Measurements from ENCODE around the gene GARIN3.

GARIN3 gene

GRCh38 chr5:157184117-157184670 is 18.1 kb upstream of the GARIN3 start:
- peaks cover 80% of the 10 kb centered on the region for H3K27me3 ChIP-seq (ENCODE audit: insufficient read depth, low read length)
- WGBS = 91% methylated on average over 8 of the region's 8 CpGs
- no peaks in the 10 kb centered on the region for H3K4me1 ChIP-seq (ENCODE audit: insufficient read depth, low read length)
- H3K9me3 ChIP-seq (ENCODE audit: insufficient read depth, low read depth, low read length) = no peaks in the 10 kb centered on the region
- H3K36me3 ChIP-seq (ENCODE audit: insufficient read depth, low read length) = no peaks in the 10 kb centered on the region
- H3K4me3 ChIP-seq (ENCODE audit: low read length) = no peak overlapping the region
- no peak overlapping the region for H3K27ac ChIP-seq (ENCODE audit: low read depth, low read length)
- no peak overlapping the region for H3K9ac ChIP-seq (ENCODE audit: low read depth, low read length)

DNA sequence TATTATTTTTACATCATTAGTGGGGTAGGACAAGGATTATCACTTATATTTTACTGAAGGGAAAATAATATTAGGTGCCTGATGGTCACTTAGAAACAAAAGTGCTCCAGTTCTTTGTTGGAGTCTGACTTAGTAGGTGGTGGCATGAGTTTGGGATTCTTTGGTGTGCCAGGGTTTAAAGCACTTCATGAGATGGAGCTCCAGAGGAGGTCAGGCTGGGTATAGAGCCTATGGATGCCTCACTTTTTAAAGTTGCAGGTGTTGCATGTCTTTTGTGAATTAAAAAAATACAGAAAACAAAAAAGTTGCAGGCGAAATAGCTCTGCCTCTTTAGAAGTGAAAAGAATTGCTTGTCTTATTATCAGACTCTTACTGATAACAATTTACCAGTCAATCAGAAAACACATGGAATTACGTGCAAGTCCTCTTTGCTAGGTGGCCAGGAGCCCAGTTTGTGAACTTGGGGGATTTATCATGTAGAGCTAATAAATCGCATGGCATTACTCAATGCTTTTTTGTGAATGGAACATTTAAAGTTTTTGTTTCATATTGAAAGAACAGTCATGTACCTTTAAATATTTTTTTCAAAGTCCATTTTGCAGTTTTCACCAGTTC is 16.2 kb upstream of the GARIN3 start:
- Histone ChIP-seq H3K36me3 (ENCODE audit: insufficient read depth, low read length) (no peaks in the 10 kb centered on the region), H3K27me3 (ENCODE audit: insufficient read depth, low read length) (peaks cover 61% of the 10 kb centered on the region), H3K4me1 (ENCODE audit: insufficient read depth, low read length) (no peaks in the 10 kb centered on the region), H3K27ac (ENCODE audit: low read depth, low read length) (no peak overlapping the region), H3K4me3 (ENCODE audit: low read length) (no peak overlapping the region), H3K9ac (ENCODE audit: low read depth, low read length) (no peak overlapping the region), H3K9me3 (ENCODE audit: insufficient read depth, low read depth, low read length) (no peaks in the 10 kb centered on the region)
- WGBS = 97% methylated on average over 3 of the region's 3 CpGs

- no peaks in the 10 kb centered on the region for H3K4me1 ChIP-seq (ENCODE audit: insufficient read depth, low read length)
- H3K4me3 ChIP-seq (ENCODE audit: low read length) = no peak within 1 kb of the TSS
- H3K36me3 ChIP-seq (ENCODE audit: insufficient read depth, low read length) = no peaks in the 10 kb centered on the region
- H3K27me3 ChIP-seq (ENCODE audit: insufficient read depth, low read length) = peaks cover 45% of the 10 kb centered on the region
- H3K27ac ChIP-seq (ENCODE audit: low read depth, low read length) = no peak within 1 kb of the TSS
- no peaks in the 10 kb centered on the region for H3K9me3 ChIP-seq (ENCODE audit: insufficient read depth, low read depth, low read length)
- 96% methylated on average over 8 of the region's 8 CpGs for WGBS
- H3K9ac ChIP-seq (ENCODE audit: low read depth, low read length) = no peak within 1 kb of the TSS
Measured at GRCh38 chr5:157180374-157181264, 14.6 kb upstream of the GARIN3 start, which contains the start of gene ITK. ITK (plus strand) TSS chr5:157180840; CDS start chr5:157180978, 138 bp downstream.

DNA sequence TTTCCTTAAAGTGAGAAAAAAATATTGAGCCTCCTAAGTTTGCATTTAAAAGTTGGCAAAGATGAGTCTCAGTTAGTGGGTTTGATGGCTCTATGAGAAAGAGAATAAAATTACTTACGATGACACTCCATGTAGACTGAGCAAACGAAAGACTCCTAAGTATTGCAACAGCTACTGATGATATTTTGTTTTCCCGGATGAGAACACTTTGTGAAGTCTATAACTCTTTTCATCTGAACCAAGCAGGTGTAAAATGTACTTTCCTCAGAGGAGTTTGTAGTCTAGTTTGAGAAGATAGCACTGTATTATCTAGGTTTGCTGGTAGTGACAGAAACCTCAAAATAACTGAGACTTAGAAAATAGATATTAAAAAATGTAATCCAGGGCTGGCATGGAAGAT is 12.9 kb upstream of the GARIN3 start:
- no peak overlapping the region for H3K9ac ChIP-seq (ENCODE audit: low read depth, low read length)
- H3K27ac ChIP-seq (ENCODE audit: low read depth, low read length) = no peak overlapping the region
- H3K4me3 ChIP-seq (ENCODE audit: low read length) = no peak overlapping the region
- H3K9me3 ChIP-seq (ENCODE audit: insufficient read depth, low read depth, low read length) = no peaks in the 10 kb centered on the region
- H3K4me1 ChIP-seq (ENCODE audit: insufficient read depth, low read length) = no peaks in the 10 kb centered on the region
- WGBS = 95% methylated on average over 3 of the region's 3 CpGs
- H3K27me3 ChIP-seq (ENCODE audit: insufficient read depth, low read length) = peaks cover 30% of the 10 kb centered on the region
- H3K36me3 ChIP-seq (ENCODE audit: insufficient read depth, low read length) = no peaks in the 10 kb centered on the region

DNA sequence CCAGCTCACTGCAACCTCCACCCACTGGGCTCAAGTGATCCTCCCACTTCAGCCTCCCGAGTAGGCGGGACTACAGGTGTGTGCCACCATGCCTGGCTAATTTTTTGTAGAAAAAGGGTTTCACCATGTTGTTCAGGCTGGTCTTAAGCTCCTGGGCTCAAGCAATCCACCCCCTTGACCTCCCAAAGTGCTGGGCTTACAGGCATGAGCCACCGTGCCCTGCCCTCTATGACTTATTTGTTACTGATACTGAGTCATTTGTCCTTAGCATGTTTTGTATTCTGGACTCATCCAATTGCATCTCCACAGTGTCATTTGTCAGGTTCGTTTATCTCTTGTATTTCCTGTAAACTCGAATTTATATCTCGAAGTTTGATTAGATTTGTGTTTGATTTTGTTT is 11.9 kb upstream of the GARIN3 start:
- Histone ChIP-seq H3K36me3 (ENCODE audit: insufficient read depth, low read length) (no peaks in the 10 kb centered on the region), H3K4me3 (ENCODE audit: low read length) (no peak overlapping the region), H3K9me3 (ENCODE audit: insufficient read depth, low read depth, low read length) (no peaks in the 10 kb centered on the region), H3K9ac (ENCODE audit: low read depth, low read length) (no peak overlapping the region), H3K27ac (ENCODE audit: low read depth, low read length) (no peak overlapping the region), H3K4me1 (ENCODE audit: insufficient read depth, low read length) (no peaks in the 10 kb centered on the region), H3K27me3 (ENCODE audit: insufficient read depth, low read length) (peaks cover 20% of the 10 kb centered on the region; the same call in 1 of the 2 replicates)
- 96% methylated on average over 6 of the region's 6 CpGs for WGBS

DNA sequence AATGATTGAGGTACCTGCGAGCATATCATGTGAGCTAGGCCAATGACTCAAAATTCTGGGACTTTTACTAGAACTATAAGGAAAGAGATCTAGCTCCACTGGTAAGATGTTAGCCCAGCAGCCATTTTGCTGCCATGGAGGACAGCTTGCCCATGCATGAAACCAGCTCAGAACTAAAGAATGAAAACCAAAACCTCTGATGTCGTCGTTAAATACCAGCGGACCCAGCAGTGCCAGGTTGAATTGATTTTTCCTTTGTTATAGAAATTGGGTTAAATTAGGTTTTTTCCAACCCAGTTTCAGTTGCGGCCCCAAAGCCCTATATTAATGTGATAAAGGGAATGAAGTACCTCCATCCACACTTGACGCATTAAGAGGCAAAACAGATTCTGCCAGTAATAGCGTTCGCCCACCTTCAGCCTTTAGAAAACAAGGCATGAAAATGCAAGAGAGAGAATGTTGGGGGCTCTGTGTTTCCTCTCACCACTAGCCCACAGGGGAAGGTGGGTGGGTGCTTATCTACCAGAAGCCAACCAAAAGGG is 9.1 kb upstream of the GARIN3 start:
- no peak overlapping the region for H3K4me3 ChIP-seq (ENCODE audit: low read length)
- H3K4me1 ChIP-seq (ENCODE audit: insufficient read depth, low read length) = no peaks in the 10 kb centered on the region
- H3K36me3 ChIP-seq (ENCODE audit: insufficient read depth, low read length) = no peaks in the 10 kb centered on the region
- no peak overlapping the region for H3K9ac ChIP-seq (ENCODE audit: low read depth, low read length)
- H3K9me3 ChIP-seq (ENCODE audit: insufficient read depth, low read depth, low read length) = no peaks in the 10 kb centered on the region
- H3K27ac ChIP-seq (ENCODE audit: low read depth, low read length) = no peak overlapping the region
- H3K27me3 ChIP-seq (ENCODE audit: insufficient read depth, low read length) = no peaks in the 10 kb centered on the region; the same call in 1 of the 2 replicates
- WGBS = 93% methylated on average over 8 of the region's 8 CpGs

DNA sequence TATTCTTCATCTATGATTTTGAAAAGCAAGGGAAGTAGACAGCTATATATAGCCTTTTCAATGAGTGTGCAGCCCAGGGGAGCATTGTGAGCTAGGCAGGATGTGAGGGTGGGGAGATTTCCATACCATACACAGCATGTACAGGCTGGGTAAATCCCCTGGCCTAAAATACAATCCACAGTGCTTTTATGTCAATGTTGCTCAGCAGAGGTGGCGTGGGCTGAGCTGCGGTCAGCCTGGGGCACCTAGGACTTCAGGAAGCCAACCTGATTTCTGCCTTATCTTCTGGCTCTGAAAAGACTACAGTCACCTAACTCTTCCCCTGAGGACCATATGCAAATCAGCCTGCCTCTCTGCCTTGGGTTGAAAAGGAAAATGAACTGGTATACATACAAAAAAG is 6.3 kb upstream of the GARIN3 start:
- H3K36me3 ChIP-seq (ENCODE audit: insufficient read depth, low read length) = no peaks in the 10 kb centered on the region
- WGBS = 88% methylated on average over 2 of the region's 2 CpGs
- H3K9ac ChIP-seq (ENCODE audit: low read depth, low read length) = no peak overlapping the region
- H3K27ac ChIP-seq (ENCODE audit: low read depth, low read length) = no peak overlapping the region
- no peaks in the 10 kb centered on the region for H3K4me1 ChIP-seq (ENCODE audit: insufficient read depth, low read length)
- no peak overlapping the region for H3K4me3 ChIP-seq (ENCODE audit: low read length)
- H3K9me3 ChIP-seq (ENCODE audit: insufficient read depth, low read depth, low read length) = no peaks in the 10 kb centered on the region
- no peaks in the 10 kb centered on the region for H3K27me3 ChIP-seq (ENCODE audit: insufficient read depth, low read length)

DNA sequence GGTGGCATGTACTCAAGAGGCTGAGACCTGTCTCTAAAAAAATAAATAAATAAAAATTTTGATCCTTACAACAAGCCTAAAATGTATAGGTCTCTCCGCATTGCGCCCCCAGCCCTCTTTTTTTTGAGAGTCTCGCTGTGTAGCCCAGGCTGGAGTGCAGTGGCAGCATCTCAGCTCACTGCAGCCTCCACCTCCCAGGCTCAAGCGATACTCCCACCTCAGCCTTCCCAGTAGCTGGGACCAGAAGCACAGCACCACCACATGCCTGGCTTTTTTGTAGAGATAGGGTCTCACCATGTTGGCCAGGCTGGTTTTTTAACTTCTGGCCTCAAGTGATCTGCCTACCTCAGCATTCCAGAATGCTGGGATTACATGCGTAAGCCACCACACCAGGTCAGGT is 2.2 kb upstream of the GARIN3 start:
- Histone ChIP-seq H3K27ac (ENCODE audit: low read depth, low read length) (no peak overlapping the region), H3K9me3 (ENCODE audit: insufficient read depth, low read depth, low read length) (no peaks in the 10 kb centered on the region), H3K9ac (ENCODE audit: low read depth, low read length) (no peak overlapping the region), H3K27me3 (ENCODE audit: insufficient read depth, low read length) (no peaks in the 10 kb centered on the region), H3K4me1 (ENCODE audit: insufficient read depth, low read length) (no peaks in the 10 kb centered on the region), H3K36me3 (ENCODE audit: insufficient read depth, low read length) (no peaks in the 10 kb centered on the region), H3K4me3 (ENCODE audit: low read length) (no peak overlapping the region)
- WGBS = 92% methylated on average over 5 of the region's 5 CpGs

- Histone ChIP-seq H3K9me3 (ENCODE audit: insufficient read depth, low read depth, low read length) (no peaks in the 10 kb centered on the region), H3K27me3 (ENCODE audit: insufficient read depth, low read length) (no peaks in the 10 kb centered on the region), H3K36me3 (ENCODE audit: insufficient read depth, low read length) (no peaks in the 10 kb centered on the region), H3K9ac (ENCODE audit: low read depth, low read length) (no peak overlapping the region), H3K4me3 (ENCODE audit: low read length) (no peak overlapping the region), H3K27ac (ENCODE audit: low read depth, low read length) (no peak overlapping the region), H3K4me1 (ENCODE audit: insufficient read depth, low read length) (no peaks in the 10 kb centered on the region)
- WGBS = 88% methylated on average over 4 of the region's 4 CpGs
Measured at GRCh38 chr5:157167214-157167621, 1.2 kb upstream of the GARIN3 start.

- Histone ChIP-seq H3K9me3 (ENCODE audit: insufficient read depth, low read depth, low read length) (no peaks in the 10 kb centered on the region), H3K4me1 (ENCODE audit: insufficient read depth, low read length) (no peaks in the 10 kb centered on the region), H3K36me3 (ENCODE audit: insufficient read depth, low read length) (no peaks in the 10 kb centered on the region), H3K9ac (ENCODE audit: low read depth, low read length) (no peak overlapping the region), H3K27ac (ENCODE audit: low read depth, low read length) (no peak overlapping the region), H3K27me3 (ENCODE audit: insufficient read depth, low read length) (no peaks in the 10 kb centered on the region), H3K4me3 (ENCODE audit: low read length) (no peak overlapping the region)
- 95% methylated on average over 14 of the region's 14 CpGs for WGBS
Measured at GRCh38 chr5:157165668-157166067, 396 bp downstream of the GARIN3 start.

- Histone ChIP-seq H3K36me3 (ENCODE audit: insufficient read depth, low read length) (no peaks in the 10 kb centered on the region), H3K27ac (ENCODE audit: low read depth, low read length) (no peak overlapping the region), H3K4me3 (ENCODE audit: low read length) (no peak overlapping the region), H3K27me3 (ENCODE audit: insufficient read depth, low read length) (no peaks in the 10 kb centered on the region), H3K9ac (ENCODE audit: low read depth, low read length) (no peak overlapping the region), H3K4me1 (ENCODE audit: insufficient read depth, low read length) (no peaks in the 10 kb centered on the region), H3K9me3 (ENCODE audit: insufficient read depth, low read depth, low read length) (no peaks in the 10 kb centered on the region)
- WGBS = 91% methylated on average over 4 of the region's 4 CpGs
Measured at GRCh38 chr5:157165261-157165660, 803 bp downstream of the GARIN3 start.

All from HUES64 (cell line).